SU-DHL-6 (cell line): ENCODE results near the gene BICC1.

ENCODE experiments used
- EZH2phosphoT487 ChIP-seq: fragments of 200-600 bp; sonication (generic), shearing (Covaris generic); conservative IDR thresholded peaks from 2 replicates; pipeline ENCODE4 v1.6.1; 2018; ENCODE audit warnings: mild to moderate bottlenecking, antibody characterized with exemption, low read length, moderate library complexity, mixed read lengths
- TF ChIP-seq, protein P1 (sequence below): fragments of 200-600 bp; sonication (generic); IDR thresholded peaks from one replicate; pipeline ENCODE4 v1.5.1; 2017; ENCODE audit warnings: antibody characterized with exemption, mild to moderate bottlenecking, low read length, moderate library complexity; ENCODE audit not compliant: insufficient read depth, poor library complexity, severe bottlenecking

DNA sequence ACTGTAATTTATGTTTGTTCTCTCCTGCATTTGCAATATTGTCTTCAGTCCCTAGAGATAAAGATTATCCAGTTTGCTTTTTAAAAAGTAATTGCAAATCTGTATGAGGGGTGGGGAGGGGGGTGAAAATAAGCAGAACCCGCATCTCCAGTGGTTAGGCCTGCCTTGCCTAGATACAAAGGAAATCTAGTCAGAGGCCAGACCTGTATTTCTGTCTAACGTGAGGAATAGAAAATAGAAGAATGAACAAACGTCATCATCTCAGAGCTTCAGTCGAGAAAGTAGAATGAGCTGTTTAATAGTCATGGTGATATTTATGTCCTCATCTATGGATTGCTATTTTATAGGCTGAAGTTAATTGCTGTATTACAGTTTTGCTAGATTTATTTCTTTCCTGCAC is 284.2 kb downstream of the BICC1 start:
- TF ChIP-seq, protein P1, sequence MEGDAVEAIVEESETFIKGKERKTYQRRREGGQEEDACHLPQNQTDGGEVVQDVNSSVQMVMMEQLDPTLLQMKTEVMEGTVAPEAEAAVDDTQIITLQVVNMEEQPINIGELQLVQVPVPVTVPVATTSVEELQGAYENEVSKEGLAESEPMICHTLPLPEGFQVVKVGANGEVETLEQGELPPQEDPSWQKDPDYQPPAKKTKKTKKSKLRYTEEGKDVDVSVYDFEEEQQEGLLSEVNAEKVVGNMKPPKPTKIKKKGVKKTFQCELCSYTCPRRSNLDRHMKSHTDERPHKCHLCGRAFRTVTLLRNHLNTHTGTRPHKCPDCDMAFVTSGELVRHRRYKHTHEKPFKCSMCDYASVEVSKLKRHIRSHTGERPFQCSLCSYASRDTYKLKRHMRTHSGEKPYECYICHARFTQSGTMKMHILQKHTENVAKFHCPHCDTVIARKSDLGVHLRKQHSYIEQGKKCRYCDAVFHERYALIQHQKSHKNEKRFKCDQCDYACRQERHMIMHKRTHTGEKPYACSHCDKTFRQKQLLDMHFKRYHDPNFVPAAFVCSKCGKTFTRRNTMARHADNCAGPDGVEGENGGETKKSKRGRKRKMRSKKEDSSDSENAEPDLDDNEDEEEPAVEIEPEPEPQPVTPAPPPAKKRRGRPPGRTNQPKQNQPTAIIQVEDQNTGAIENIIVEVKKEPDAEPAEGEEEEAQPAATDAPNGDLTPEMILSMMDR, result no peak
- TF ChIP-seq EZH2phosphoT487, result no peak
